Measurements from ENCODE around the gene NDUFA11. TPM values are rescaled to one million over a fixed set of nuclear protein-coding genes. Genes with fewer than 3 reads are reported as not detected.
A peak's percentile ranks its signal among the peaks of the same experiment; 100 is the strongest.

Gene NDUFA11
- total and polyA plus RNA-seq, 2 of the 13 experiments (the other 11 are each of a cell fraction or from before 2014, with no cell fraction given): 286 to 378 TPM

DNA sequence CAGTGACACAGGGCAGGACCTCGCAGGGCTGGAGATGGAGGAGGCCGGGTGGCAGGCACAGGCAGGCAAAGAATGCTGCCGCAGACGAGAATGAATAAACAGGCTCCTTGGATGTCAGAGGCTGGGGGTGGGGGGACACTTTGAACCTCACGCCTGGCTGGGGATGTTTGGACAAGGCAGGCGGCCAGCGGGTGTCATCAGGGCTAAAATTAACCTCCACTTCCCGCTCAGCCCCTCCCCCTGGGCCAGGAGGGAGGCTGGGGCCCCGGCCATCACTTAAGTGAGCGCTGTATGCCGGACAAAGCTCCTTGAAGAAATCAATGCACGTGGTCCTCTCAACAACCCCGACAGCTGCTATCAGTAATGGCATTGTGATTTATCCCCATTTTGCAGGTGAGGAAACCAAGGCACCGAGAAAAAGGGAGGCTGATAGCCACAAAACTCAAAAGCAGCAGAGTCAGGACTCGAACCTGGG lies 22.9 kb downstream of the NDUFA11 start (continued):
- TF ChIP-seq, protein P1, sequence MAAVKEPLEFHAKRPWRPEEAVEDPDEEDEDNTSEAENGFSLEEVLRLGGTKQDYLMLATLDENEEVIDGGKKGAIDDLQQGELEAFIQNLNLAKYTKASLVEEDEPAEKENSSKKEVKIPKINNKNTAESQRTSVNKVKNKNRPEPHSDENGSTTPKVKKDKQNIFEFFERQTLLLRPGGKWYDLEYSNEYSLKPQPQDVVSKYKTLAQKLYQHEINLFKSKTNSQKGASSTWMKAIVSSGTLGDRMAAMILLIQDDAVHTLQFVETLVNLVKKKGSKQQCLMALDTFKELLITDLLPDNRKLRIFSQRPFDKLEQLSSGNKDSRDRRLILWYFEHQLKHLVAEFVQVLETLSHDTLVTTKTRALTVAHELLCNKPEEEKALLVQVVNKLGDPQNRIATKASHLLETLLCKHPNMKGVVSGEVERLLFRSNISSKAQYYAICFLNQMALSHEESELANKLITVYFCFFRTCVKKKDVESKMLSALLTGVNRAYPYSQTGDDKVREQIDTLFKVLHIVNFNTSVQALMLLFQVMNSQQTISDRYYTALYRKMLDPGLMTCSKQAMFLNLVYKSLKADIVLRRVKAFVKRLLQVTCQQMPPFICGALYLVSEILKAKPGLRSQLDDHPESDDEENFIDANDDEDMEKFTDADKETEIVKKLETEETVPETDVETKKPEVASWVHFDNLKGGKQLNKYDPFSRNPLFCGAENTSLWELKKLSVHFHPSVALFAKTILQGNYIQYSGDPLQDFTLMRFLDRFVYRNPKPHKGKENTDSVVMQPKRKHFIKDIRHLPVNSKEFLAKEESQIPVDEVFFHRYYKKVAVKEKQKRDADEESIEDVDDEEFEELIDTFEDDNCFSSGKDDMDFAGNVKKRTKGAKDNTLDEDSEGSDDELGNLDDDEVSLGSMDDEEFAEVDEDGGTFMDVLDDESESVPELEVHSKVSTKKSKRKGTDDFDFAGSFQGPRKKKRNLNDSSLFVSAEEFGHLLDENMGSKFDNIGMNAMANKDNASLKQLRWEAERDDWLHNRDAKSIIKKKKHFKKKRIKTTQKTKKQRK (IDR thresholded peaks at IDR 0.05; ENCODE audit: low read length): no peak
- TF ChIP-seq GABPB1 (CRISPR knock-in tag; IDR thresholded peaks at IDR 0.05): peak; percentile 44; the same call in 1 of the 2 replicates
- TF ChIP-seq, protein P2, sequence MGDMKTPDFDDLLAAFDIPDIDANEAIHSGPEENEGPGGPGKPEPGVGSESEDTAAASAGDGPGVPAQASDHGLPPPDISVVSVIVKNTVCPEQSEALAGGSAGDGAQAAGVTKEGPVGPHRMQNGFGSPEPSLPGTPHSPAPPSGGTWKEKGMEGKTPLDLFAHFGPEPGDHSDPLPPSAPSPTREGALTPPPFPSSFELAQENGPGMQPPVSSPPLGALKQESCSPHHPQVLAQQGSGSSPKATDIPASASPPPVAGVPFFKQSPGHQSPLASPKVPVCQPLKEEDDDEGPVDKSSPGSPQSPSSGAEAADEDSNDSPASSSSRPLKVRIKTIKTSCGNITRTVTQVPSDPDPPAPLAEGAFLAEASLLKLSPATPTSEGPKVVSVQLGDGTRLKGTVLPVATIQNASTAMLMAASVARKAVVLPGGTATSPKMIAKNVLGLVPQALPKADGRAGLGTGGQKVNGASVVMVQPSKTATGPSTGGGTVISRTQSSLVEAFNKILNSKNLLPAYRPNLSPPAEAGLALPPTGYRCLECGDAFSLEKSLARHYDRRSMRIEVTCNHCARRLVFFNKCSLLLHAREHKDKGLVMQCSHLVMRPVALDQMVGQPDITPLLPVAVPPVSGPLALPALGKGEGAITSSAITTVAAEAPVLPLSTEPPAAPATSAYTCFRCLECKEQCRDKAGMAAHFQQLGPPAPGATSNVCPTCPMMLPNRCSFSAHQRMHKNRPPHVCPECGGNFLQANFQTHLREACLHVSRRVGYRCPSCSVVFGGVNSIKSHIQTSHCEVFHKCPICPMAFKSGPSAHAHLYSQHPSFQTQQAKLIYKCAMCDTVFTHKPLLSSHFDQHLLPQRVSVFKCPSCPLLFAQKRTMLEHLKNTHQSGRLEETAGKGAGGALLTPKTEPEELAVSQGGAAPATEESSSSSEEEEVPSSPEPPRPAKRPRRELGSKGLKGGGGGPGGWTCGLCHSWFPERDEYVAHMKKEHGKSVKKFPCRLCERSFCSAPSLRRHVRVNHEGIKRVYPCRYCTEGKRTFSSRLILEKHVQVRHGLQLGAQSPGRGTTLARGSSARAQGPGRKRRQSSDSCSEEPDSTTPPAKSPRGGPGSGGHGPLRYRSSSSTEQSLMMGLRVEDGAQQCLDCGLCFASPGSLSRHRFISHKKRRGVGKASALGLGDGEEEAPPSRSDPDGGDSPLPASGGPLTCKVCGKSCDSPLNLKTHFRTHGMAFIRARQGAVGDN (CRISPR knock-in tag; IDR thresholded peaks at IDR 0.05): peak; percentile 96
- peak; percentile 41; the same call in 1 of the 2 replicates for TF ChIP-seq FOXK2 (IDR thresholded peaks at IDR 0.05)
- TF ChIP-seq, protein P3, sequence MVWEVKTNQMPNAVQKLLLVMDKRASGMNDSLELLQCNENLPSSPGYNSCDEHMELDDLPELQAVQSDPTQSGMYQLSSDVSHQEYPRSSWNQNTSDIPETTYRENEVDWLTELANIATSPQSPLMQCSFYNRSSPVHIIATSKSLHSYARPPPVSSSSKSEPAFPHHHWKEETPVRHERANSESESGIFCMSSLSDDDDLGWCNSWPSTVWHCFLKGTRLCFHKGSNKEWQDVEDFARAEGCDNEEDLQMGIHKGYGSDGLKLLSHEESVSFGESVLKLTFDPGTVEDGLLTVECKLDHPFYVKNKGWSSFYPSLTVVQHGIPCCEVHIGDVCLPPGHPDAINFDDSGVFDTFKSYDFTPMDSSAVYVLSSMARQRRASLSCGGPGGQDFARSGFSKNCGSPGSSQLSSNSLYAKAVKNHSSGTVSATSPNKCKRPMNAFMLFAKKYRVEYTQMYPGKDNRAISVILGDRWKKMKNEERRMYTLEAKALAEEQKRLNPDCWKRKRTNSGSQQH (CRISPR knock-in tag; IDR thresholded peaks at IDR 0.05; ENCODE audit: low read depth): 0 out of 2 replicates have a peak, but pooled peaks have one; percentile 28
- no peak for TF ChIP-seq JDP2 (CRISPR knock-in tag; IDR thresholded peaks at IDR 0.05; ENCODE audit: borderline replicate concordance)
- no peak for TF ChIP-seq SNRNP70 (IDR thresholded peaks at IDR 0.05; ENCODE audit: low read depth, low read length)
- TF ChIP-seq TCF7 (IDR thresholded peaks at IDR 0.05; ENCODE audit: low read depth): peak; percentile 84
- TF ChIP-seq GPN1 (CRISPR knock-in tag; IDR thresholded peaks at IDR 0.05; ENCODE audit: borderline replicate concordance): no peak
- no peak for TF ChIP-seq ZBTB21 (CRISPR knock-in tag; IDR thresholded peaks at IDR 0.05)
- peak; percentile 75; the same call in 1 of the 2 replicates for TF ChIP-seq FOSL2 (CRISPR knock-in tag; IDR thresholded peaks at IDR 0.05)
- TF ChIP-seq, protein P4, sequence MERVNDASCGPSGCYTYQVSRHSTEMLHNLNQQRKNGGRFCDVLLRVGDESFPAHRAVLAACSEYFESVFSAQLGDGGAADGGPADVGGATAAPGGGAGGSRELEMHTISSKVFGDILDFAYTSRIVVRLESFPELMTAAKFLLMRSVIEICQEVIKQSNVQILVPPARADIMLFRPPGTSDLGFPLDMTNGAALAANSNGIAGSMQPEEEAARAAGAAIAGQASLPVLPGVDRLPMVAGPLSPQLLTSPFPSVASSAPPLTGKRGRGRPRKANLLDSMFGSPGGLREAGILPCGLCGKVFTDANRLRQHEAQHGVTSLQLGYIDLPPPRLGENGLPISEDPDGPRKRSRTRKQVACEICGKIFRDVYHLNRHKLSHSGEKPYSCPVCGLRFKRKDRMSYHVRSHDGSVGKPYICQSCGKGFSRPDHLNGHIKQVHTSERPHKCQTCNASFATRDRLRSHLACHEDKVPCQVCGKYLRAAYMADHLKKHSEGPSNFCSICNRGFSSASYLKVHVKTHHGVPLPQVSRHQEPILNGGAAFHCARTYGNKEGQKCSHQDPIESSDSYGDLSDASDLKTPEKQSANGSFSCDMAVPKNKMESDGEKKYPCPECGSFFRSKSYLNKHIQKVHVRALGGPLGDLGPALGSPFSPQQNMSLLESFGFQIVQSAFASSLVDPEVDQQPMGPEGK (CRISPR knock-in tag; IDR thresholded peaks at IDR 0.05): peak; percentile 93
- no peak for TF ChIP-seq TOE1 (CRISPR knock-in tag; IDR thresholded peaks at IDR 0.05)
- no peak for TF ChIP-seq PHF8 (CRISPR knock-in tag; IDR thresholded peaks at IDR 0.05)
- TF ChIP-seq, protein P5, sequence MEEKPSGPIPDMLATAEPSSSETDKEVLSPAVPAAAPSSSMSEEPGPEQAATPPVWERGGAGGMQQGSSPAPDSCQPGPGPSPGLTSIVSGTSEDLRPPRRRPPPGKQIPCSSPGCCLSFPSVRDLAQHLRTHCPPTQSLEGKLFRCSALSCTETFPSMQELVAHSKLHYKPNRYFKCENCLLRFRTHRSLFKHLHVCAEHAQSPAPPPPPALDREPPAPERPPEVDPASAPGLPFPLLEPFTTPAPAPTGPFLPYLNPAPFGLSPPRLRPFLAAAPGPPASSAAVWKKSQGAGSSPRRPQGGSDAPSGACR (CRISPR knock-in tag; IDR thresholded peaks at IDR 0.05): 0 out of 2 replicates have a peak, but pooled peaks have one; percentile 48
- no peak for TF ChIP-seq ZFAT (CRISPR knock-in tag; conservative IDR thresholded peaks at IDR 0.05)
- peak; percentile 33; the same call in 1 of the 2 replicates for TF ChIP-seq ZNF501 (CRISPR knock-in tag; IDR thresholded peaks at IDR 0.05)
